NCI-H345 treated with DMSO at 0.1 percent for 48 hours (cell line): ENCODE measurements around the gene LMNTD1.
"Not testable (repeated sequence)": the region's sequence is repeated elsewhere in the genome, so short reads cannot be mapped to it uniquely, and the experiment has no call there.

ENCODE experiments used
- DNase-seq: peaks from one replicate; lab custom pipeline; 2025; ENCODE audit not compliant: unreplicated experiment; lab: John Stamatoyannopoulos, UW

The LMNTD1 gene

DNA sequence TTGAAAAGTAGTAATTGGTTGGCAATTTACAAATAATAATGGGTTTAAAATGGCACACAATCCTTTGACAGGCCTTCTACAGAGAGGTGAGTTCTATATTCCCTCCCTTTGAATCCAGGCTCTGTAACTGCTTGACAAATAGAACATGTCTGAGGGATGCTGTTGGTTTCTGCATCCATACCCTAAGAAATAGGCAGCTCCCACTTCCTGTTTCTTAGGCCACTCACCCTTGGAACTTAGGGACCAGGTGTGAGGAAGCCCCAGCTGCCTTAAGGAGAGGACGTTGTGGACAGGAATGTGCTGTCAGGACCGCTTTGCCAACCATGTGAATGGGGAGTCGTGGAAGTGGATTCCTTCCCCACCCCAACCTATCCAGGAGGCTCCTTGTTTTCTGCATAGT is 59.4 kb downstream of the LMNTD1 start:
- DNase-seq: no peak

DNA sequence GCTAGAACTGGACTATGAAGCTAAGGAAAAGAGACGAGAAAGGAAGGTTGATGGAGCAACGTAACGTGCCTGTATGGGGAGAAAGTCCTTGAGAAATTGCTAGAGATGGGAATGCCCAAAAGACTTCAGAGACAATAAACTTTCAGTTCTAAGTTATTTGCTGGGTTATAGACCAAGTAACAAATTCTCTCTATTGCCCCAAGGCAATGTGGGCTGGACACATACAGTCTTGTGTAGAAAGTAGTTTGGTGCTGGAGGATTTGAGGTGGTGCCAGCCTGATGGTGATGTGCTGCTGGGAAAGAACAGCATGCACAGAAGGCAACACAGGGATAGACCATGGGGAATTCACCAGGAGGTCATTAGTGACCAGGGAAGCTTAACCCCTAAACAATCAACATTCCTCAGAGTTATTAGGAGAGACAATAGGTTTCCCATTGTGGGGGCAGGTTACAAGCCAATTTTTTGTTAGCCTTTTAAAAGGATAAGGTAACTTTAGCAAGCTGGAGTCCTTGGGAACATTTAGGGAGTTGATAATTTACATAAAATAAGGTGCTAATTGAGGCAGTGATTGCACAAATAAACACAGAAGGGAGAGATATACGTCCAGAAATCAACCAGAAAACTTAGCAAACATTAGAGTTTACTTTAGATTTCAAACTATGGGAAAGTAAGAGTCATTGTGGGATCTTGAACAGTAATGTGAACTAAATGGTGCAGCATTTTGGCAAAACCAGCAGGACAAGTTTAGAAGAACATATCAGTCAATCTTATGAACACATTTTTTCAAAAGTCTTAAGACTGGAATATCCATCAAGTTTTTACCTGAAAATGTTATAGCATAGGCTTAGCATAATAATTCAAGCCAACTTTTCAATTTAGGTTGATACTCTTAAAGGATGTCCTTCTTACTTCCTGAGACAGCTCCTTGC is 61.4 kb downstream of the LMNTD1 start:
- no peak for DNase-seq

DNA sequence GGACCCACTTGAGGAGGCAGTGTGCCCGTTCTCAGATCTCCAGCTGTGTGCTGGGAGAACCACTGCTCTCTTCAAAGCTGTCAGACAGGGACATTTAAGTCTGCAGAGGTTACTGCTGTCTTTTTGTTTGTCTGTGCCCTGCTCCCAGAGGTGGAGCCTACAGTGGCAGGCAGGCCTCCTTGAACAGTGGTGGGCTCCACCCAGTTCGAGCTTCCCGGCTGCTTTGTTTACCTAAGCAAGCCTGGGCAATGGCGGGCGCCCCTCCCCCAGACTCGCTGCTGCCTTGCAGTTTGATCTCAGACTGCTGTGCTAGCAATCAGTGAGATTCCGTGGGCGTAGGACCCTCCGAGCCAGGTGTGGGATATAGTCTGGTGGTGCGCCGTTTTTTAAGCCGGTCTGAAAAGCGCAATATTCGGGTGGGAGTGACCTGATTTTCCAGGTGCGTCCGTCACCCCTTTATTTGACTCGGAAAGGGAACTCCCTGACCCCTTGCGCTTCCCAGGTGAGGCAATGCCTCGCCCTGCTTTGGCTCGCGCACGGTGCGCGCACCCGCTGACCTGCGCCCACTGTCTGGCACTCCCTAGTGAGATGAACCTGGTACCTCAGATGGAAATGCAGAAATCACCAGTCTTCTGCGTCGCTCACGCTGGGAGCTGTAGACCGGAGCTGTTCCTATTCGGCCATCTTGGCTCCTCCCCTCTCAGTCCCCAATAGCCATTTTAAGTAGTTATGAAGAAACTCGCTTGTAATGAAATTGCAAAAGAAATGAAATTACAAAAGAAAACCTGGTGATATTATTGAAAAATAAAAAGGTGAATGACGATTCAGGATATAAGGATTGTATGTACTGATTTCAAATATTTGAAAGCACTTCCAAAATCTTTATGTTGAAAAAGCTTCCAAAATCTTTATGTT is 63.9 kb downstream of the LMNTD1 start:
- not testable (repeated sequence) for DNase-seq

DNA sequence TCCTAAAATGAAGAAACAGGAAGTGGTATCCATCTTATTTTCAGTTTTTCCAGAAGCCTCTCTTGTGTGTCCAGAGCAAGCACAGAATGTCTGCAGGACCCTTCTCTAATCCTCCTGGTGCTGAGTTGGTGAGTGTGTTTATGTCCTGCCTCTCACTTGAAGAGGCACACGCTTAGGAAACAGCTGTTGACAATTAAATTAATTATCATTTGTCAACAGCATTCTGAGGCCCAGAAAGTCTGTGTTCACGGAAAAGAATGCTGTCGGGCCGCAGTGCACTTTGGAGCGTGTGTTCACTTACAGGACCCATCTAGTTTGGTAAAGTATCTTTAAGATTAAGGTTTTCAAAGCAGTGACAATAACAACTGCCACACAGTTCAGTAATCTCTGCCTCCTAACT is 70.5 kb downstream of the LMNTD1 start:
- no peak for DNase-seq

DNA sequence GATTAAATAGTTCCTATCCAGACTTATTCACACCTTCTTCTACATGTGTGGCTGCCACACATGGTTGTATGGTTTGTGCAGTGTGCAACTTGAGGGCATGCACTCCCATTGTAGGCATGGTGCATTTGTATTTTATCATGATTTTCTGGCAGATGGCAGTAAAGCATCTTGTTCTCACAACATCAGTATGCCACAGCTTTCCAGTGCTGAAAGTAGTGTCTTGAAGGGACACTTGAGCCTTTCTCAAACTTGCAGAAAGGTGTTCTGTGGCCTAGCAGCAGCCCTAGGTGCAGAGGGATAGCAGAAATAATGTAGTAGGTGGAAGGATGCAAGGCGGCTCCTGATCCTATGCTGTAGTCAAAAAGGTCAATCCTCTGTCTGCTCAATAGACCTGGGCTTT is 72.9 kb downstream of the LMNTD1 start:
- no peak for DNase-seq

DNA sequence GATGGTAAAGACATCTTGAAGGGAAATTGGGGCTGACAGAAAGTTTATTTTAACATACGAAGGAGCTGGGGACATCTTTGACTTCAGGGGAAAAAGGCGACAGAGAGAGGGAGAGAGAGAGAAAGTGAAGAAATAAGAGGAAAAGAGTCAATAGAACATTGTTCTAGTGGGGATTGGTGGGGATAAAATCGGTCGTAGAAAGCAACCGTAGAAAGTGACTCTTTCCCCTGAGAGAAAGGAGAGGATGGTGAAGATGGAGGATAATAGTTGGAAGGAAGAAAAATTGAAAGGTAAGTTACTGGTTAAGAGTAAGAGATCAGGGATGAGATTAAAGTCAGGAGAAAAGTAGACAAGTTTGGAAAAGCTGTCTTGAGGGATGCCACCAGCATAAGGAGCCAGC is 75.9 kb downstream of the LMNTD1 start:
- no peak for DNase-seq

DNA sequence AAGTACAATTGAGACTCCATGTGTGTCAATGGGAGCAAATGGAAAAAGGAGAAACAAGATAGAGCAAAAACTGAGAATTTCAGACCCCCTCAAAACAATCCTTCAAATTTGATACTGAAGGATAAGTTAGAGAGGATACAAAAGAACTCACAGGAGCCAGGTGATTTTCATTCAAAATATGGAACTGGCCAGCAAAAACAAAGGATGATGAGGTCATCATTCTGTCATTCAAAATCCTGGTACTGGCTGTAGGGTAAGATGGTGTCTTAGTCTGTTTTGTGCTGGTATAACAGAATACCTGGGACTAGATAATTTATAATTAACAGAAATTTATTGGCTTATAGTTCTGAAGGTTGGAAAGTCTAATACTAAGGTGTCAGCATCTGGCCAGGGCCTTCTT is 80.6 kb downstream of the LMNTD1 start:
- DNase-seq: no peak

DNA sequence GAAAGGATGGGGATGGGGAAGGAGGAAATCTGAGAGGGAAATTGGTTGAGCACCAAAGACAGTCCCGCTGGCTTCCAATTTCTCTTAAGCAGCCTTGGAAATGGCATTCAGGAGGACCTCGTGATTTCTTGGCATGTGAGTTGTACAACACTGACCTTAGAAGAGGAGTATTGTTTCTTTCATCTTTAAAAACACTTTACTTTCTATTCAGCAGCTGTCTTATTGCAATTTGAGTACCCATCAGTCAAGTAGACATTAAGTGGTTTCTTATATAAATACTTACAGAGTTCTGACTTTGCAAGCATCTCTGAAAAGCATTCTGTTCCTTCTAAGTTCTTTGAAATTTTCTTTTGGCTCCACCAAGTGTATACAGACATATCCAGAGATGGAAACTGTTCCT is 83.2 kb downstream of the LMNTD1 start:
- DNase-seq: no peak

DNA sequence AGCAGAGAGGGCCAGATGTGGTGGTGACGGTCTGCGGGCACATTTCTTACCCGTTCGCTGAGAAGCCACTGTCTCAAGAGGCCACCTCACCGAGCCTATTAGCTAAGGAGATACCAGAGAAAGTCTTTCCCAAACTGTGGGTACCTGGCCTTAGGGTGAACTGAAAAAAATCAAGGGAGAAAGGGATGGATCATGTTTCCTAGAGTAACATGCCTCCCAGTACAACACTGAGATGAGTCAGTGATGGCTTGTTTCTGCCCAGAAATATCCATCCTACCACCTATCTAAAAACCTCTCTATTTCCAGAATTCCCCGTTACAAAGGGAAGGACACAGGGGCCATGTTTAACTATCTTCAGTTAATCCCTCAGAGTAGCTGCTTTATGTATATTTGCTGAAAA is 83.7 kb downstream of the LMNTD1 start:
- DNase-seq: no peak

DNA sequence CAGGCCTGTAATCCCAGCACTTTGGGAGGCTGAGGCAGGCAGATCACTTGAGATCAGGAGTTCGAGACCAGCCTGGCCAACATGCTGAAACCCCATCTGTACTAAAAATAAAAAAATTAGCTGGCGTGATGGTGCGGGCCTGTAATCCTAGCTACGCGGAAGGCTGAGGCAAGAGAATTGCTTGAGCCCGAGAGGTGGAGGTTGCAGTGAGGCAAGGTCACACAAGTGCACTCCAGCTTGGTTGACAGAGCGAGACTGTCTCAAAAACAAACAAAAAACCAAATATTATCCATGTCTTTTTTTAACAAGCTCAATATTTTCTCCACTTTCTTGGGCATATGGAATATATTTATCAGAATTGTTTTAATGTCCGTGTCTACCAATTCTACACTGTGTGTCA is 89.6 kb downstream of the LMNTD1 start:
- no peak for DNase-seq

DNA sequence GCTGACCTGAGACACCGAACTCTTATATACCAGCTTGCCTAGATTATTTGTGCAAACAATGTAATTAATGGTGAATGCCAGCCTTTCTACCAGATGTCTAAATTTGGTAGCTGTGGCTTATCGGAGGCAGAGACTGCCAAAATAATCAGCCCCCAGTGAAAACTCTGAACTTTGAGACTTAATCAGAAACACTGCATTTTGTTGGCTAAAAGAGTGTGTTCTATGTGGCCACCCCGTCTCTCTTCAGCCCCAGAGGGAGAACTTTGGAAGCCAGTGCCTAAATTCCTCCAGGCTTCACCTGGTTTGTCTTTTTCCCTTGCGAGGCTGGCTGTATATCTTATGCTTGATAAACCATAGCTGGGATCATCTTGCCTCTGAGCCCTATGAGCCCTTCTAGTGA is 90.1 kb downstream of the LMNTD1 start:
- no peak for DNase-seq

DNA sequence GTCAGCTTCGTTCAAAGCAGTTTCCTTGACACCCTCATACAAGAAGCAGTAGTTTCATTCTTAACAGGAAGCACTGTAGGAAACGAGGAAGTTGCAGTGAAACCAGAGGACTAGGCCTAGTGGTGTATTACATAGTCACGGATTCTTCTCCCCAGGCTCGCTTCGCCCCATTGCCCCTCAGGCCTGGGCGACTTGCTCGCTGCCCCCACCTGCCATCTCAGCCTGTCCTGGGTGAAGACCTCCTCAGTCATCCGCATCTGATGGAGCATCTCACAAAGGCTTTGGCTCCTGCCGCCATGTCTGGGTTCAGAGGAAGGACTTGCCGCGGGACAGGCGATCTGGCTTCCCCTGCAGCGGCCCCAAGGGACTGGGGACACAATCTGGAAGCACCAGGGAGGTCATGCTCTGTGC is 93.5 kb downstream of the LMNTD1 start:
- no peak for DNase-seq

DNA sequence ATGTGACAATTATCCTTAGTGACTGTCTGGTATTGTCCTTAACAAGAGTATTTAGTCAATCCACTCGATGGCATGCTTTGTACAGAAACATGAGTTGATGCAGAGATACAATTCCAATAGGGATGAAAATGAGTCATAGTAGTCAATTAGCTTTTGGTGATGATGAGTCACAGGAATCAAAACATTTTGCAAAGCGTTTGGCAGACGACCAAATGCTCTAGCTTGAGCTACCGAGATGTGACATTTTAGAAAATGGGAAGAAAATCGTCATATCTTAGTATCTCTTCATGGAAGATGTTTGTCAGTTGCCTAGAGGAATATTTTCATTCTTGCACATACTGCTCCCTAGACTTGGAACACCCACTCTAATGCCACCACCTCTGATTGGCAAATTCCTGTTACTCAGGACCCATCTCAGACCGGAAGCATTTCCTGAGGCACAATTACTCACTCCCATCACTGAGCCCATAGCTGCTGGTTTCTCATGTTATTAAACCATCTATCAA is 95.0 kb downstream of the LMNTD1 start:
- DNase-seq: no peak

DNA sequence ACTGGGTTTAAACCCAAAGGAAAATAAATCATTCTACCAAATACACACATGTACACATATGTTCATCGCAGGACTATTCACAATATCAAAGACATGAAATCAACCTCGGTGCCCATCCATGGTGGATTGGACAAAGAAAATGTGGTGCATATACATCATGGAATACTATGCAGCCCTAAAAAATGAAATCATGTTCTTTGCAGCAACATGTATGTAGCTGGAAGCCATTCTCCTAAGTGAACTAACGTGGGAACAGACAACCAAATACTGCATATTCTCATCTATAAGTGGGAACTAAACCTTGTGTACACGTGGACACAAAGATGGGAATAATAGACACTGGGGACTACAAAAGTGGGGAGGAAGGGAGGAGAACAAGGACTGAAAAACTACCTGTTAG is 96.6 kb downstream of the LMNTD1 start:
- no peak for DNase-seq

DNA sequence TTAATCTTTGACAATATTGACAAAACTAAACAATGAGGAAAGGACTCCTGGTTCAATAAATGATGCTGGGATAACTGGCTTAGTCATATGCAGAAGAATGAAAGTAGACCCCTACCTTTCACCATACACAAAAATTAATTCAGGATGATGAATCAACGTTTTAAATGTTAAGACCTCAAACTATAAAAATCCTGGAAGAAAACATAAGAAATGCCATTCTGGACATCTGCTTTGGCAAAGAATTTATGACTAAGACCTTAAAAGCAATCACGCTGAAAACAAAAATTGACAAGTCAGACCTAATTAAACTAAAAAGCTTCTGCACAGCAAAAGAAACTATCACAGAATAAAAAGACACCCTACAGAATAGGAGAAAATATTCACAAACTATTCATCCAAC is 97.4 kb downstream of the LMNTD1 start:
- DNase-seq: no peak

DNA sequence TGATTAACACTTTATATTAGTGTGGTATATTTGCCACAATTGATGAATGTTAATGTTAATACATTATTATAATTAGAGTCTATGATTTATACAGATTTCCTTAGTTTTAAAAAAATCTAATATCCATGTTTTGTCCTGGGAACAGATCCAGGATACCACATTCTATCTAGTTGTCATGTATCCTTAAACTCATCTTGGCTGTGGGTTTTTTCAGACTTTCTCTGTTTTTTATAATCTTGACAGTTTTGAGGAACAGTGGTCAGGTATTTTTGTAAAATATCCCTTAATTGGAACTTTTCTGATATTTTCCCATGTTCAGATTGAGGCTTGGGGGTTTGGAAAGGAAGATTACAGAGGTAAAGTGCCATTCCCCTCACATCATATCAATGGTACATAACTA is 104.1 kb downstream of the LMNTD1 start:
- DNase-seq: no peak

DNA sequence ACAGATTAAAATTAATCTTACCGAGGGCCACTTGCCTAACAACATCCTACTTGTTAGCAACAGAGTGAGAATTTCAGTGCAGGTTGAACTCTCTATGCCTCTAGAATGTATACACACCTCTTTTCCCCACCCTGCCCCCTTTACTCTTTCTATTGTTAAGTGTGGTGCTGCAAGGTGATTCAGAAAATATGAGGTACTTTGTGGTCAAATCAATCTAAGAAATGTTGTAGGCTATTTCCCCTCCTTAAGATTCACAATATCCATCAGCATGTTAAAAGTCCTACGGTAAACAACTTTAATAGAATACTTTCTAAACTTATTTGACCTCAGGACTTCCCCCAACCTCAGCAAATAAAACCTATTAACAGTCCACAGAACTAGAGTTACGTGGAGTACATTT is 106.0 kb downstream of the LMNTD1 start:
- DNase-seq: no peak

DNA sequence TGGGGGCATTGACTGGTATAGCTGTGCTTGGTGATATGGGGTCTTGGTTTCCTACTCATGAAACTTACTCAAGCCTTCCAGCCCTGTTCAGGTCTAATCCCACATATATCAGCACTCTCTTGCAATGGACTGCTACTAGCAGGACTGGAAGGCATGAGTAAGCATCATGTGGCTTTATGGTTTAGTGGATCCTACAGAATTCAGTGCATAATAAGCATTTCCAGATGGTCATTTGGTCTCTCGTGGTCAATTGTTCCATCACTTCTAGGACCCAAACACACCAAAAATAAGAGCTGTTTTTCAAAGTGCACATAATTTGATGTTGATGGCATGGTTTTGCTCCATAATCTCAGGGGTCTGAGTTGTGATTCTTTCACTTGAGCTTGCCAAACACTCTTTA is 114.4 kb downstream of the LMNTD1 start:
- no peak for DNase-seq

DNA sequence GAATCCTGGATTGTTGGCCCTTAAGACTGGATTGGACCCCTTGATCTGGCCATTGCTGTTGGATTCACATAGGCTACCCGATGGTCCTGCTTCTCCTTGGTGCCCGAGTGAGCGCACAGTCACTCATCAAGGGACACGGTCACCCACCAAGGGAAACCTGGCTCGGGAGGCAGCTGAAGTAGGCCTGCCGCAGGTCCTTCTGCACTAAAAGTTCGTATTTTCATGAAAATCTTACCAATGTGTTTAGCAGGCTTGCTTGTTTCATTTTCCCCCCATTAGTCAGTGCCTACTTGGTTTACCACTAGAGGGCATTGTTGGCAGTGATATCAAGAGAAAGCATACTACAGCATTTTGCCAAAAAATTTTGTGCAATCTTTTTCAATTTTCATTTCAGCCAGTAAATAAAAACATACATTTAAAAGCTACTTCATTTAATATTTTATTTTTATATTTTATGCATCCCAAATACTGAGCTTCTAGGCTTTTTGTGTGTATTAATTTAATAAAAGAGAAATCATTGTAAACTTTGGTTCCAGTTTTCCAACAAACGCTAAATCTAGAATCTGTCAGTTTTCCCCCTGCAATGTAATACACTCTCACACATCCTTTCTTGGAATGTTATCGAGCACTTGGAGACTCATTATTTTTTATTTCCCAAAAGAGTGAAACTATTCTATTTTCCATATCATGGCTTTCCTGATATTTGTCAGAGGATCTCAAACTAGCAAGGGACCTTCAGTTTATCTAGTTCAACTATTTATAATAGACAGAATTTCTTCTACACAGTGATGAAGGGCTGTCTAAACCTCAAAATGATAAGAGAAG is 116.7 kb downstream of the LMNTD1 start:
- peak; percentile 44 for DNase-seq

DNA sequence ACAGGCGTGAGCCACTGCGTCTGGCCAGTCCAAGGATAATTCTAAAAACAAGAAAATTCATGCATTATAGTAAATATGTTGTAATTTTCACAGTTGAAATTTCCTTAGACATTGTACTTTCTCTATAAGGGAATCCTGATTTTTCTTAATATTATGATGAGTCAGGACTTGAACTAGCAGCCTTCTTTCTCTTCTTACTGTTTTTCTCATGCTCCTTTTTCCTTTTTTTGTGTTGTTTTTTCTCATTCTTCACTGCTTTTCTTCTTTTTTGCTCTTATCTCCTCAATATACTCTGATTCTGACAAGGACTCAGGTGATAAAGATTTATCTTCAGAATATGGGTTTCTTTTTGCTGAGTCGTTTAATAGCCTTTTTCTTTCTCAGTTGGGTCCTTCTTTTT is 117.7 kb downstream of the LMNTD1 start:
- DNase-seq: no peak

DNA sequence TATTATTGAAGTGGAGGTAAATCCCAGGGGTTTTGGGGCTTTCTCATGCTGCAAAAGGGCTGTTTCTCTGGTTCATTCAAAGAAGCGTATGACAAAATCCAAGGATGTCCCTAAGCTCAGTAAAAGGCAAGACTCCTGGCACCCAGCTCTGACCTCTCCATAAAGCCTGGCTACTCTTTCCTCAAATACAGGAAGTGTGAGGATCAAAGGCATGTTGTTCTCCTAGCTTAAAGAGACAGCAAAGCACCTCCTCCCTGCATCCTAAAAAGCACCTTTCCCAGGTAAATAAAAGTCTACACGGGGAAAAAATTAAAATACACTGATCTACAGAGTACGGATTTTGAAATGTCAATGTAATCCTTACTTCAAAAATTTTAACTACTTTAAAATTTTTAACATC is 118.6 kb downstream of the LMNTD1 start:
- no peak for DNase-seq
